Fibroblast of pulmonary artery (primary cell): ENCODE results near the gene CASP4.
A peak's percentile ranks its signal among the peaks of the same experiment; 100 is the strongest.

Experiments used
- DNase-seq: peaks from one replicate; pipeline ENCODE4 v3.0.0-alpha.2; 2010; ENCODE audit warnings: low read depth
- H3K4me3 ChIP-seq: replicated peaks from 2 replicates; pipeline ENCODE4 v1.5.1; 2011; ENCODE audit warnings: low read depth, mild to moderate bottlenecking, control low read depth, low read length, moderate library complexity
- CTCF ChIP-seq: IDR thresholded peaks from 2 replicates; pipeline ENCODE4 v1.5.1; 2011; ENCODE audit warnings: mild to moderate bottlenecking, control low read depth, low read length, inconsistent platforms; ENCODE audit errors: missing control alignments

The CASP4 gene

GRCh38 chr11:104928811-104929210 is 39.6 kb downstream of the CASP4 start:
- no peak overlapping the region for H3K4me3 ChIP-seq
- no peak for DNase-seq
- TF ChIP-seq CTCF, result no peak

DNA sequence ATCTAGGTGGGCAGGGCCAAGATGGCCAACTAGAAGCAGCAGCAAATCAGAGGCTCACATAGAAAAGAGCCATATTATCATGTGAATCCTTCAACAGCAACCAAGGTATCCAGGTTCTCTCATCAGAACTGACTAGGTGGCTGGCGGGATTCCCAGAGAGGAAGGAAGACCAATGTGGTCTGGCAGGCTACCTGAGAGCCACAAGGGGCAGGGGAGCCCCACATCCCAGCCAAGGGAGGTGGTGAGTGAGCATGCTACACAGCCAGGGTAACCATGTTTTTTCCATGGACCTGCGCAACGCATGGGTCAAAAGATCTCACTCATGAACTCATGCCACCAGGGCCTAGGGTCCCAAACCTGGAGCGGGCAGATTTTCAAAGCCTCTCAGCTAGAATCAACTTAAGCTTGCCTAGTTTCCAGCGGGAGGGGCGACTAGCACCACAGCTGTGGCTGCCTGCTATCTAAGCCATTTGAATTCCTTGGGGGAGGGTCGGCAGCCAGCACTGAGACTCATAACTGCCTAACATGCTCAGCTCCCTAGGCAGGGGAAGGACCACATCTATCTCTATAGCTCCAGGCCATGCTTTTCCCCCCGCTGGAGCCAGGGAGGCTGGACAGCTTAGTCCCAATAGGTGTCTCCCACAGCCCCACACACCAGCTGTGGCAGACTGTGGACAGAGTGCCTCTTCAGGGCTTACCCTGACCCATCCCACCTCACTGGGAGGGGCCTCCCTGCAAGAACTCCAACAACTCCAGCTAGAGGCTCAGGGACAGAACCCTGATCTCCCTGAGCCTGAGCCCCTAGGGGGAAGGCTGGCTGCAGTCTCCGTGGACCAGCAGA is 41.4 kb downstream of the CASP4 start:
- H3K4me3 ChIP-seq, result no peak overlapping the region
- no peak for TF ChIP-seq CTCF
- DNase-seq, result no peak

DNA sequence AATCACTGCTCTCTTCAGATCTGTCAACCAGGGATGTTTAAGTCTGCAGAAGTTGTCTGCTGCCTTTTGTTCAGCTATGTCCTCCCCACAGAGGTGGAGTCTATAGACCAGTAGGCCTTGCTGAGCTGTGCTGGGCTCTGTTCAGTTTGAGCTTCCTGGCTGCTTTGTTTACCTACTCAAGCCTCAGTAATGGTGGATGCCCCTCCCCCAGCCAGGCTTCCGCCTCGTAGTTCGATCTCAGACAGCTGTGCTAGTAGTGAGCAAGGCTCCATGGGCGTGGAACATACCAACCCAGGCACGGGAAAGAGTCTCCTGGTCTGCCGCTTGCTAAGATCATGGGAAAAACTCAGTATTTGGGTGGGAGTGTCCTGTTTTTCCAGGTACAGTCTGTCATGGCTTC is 42.5 kb downstream of the CASP4 start:
- DNase-seq, result no peak
- TF ChIP-seq CTCF, result no peak
- H3K4me3 ChIP-seq, result no peak overlapping the region

GRCh38 chr11:104918113-104918824 is 50.1 kb downstream of the CASP4 start:
- peak; percentile 90 for DNase-seq
- peak overlapping the region; percentile 55 for H3K4me3 ChIP-seq
- TF ChIP-seq CTCF, result no peak

- peak overlapping the region; percentile 55 for H3K4me3 ChIP-seq
- TF ChIP-seq CTCF, result no peak
- no peak for DNase-seq
Observed at GRCh38 chr11:104917271-104918112, 50.9 kb downstream of the CASP4 start.

DNA sequence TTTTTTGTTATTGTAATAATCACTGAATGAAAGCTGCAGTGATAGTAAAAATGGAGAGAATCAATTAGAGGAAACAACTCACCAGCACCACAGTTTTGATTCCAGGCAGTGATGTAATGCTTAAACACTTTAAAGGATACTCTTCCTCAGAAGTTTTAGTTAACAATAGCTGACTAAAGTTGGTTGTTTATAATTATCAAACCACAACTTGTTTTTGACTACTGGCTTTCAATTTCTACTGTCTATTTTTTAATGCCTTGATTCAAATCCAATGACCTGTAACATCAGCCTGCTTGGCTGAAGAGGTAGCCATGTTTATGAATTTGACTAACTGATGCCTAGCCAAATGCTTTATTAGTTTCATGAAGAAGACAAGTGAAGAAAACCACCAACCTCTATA is 51.9 kb downstream of the CASP4 start:
- DNase-seq, result no peak
- no peak for TF ChIP-seq CTCF
- no peak overlapping the region for H3K4me3 ChIP-seq
